ENCODE results near the gene LCP2. TPM values are rescaled to one million over a fixed set of nuclear protein-coding genes. Genes with fewer than 3 reads are reported as not detected.

Gene LCP2
- total RNA-seq, 1 donor from 2014 or later: not detected

- H3K9me3 Mint-ChIP-seq (ENCODE audit: unreplicated experiment): no peaks in the 10 kb centered on the region
- no peaks in the 10 kb centered on the region for H3K36me3 Mint-ChIP-seq (ENCODE audit: unreplicated experiment)
- no peak overlapping the region for H3K27ac Mint-ChIP-seq (ENCODE audit: unreplicated experiment)
- H3K27me3 Mint-ChIP-seq (ENCODE audit: unreplicated experiment): peaks cover 58% of the 10 kb centered on the region
- no peak for DNase-seq (ENCODE audit: extremely low spot score, unreplicated experiment)
- no peaks in the 10 kb centered on the region for H3K4me1 Mint-ChIP-seq (ENCODE audit: unreplicated experiment)
- TF ChIP-seq, protein P1, sequence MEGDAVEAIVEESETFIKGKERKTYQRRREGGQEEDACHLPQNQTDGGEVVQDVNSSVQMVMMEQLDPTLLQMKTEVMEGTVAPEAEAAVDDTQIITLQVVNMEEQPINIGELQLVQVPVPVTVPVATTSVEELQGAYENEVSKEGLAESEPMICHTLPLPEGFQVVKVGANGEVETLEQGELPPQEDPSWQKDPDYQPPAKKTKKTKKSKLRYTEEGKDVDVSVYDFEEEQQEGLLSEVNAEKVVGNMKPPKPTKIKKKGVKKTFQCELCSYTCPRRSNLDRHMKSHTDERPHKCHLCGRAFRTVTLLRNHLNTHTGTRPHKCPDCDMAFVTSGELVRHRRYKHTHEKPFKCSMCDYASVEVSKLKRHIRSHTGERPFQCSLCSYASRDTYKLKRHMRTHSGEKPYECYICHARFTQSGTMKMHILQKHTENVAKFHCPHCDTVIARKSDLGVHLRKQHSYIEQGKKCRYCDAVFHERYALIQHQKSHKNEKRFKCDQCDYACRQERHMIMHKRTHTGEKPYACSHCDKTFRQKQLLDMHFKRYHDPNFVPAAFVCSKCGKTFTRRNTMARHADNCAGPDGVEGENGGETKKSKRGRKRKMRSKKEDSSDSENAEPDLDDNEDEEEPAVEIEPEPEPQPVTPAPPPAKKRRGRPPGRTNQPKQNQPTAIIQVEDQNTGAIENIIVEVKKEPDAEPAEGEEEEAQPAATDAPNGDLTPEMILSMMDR (IDR thresholded peaks at IDR 0.05): no peak
- H3K4me3 Mint-ChIP-seq (ENCODE audit: unreplicated experiment): no peak overlapping the region
Measured at GRCh38 chr5:170296935-170297588, 515 bp downstream of the LCP2 start.

GRCh38 chr5:170296036-170296934 lies 1.3 kb downstream of the LCP2 start:
- Mint-ChIP-seq H3K27me3 (ENCODE audit: unreplicated experiment) (peaks cover 64% of the 10 kb centered on the region), H3K4me1 (ENCODE audit: unreplicated experiment) (no peaks in the 10 kb centered on the region), H3K27ac (ENCODE audit: unreplicated experiment) (no peak overlapping the region), H3K36me3 (ENCODE audit: unreplicated experiment) (no peaks in the 10 kb centered on the region), H3K9me3 (ENCODE audit: unreplicated experiment) (no peaks in the 10 kb centered on the region), H3K4me3 (ENCODE audit: unreplicated experiment) (no peak overlapping the region)
- TF ChIP-seq, protein P1 (IDR thresholded peaks at IDR 0.05): no peak
- DNase-seq (ENCODE audit: extremely low spot score, unreplicated experiment): no peak

DNA sequence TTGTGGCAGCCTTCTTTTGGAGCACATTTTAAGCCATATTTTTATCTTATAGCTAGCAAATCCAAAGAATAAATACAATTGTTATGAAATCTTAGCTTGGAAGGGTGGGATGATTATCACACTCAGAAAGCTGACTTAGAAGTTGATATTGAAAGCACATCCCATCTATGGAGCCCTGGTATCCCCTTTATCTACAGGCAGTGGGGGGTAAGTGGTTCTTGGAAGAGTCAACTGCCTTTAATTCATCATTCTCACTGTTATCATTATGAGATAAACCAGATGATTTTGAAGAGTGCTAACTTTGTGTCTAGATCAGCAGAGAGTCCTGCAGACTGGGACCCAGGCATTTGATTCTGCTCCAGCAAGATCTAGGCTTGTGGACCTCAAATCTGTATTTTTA lies 3.0 kb downstream of the LCP2 start:
- TF ChIP-seq, protein P1 (IDR thresholded peaks at IDR 0.05): no peak
- H3K27me3 Mint-ChIP-seq (ENCODE audit: unreplicated experiment): peaks cover 75% of the 10 kb centered on the region
- no peak overlapping the region for H3K27ac Mint-ChIP-seq (ENCODE audit: unreplicated experiment)
- H3K4me3 Mint-ChIP-seq (ENCODE audit: unreplicated experiment): no peak overlapping the region
- H3K4me1 Mint-ChIP-seq (ENCODE audit: unreplicated experiment): no peaks in the 10 kb centered on the region
- DNase-seq (ENCODE audit: extremely low spot score, unreplicated experiment): no peak
- H3K9me3 Mint-ChIP-seq (ENCODE audit: unreplicated experiment): peaks cover 3% of the 10 kb centered on the region
- no peaks in the 10 kb centered on the region for H3K36me3 Mint-ChIP-seq (ENCODE audit: unreplicated experiment)

GRCh38 chr5:170294057-170294456 lies 3.5 kb downstream of the LCP2 start:
- Mint-ChIP-seq H3K4me1 (ENCODE audit: unreplicated experiment) (no peaks in the 10 kb centered on the region), H3K9me3 (ENCODE audit: unreplicated experiment) (peaks cover 4% of the 10 kb centered on the region), H3K27ac (ENCODE audit: unreplicated experiment) (no peak overlapping the region)

More at GRCh38 chr5:170294057-170294456, 3.5 kb downstream of the LCP2 start:
- DNase-seq (ENCODE audit: extremely low spot score, unreplicated experiment): no peak
- no peak overlapping the region for H3K4me3 Mint-ChIP-seq (ENCODE audit: unreplicated experiment)
- no peaks in the 10 kb centered on the region for H3K36me3 Mint-ChIP-seq (ENCODE audit: unreplicated experiment)
- H3K27me3 Mint-ChIP-seq (ENCODE audit: unreplicated experiment): peaks cover 78% of the 10 kb centered on the region
- TF ChIP-seq, protein P1 (IDR thresholded peaks at IDR 0.05): no peak

All from osteocyte (in vitro differentiated cells).